Mesenteric fat pad (tissue), 1 donor: Measurements from ENCODE around the gene ID2. TPM values are rescaled to one million over a fixed set of nuclear protein-coding genes. Genes with fewer than 3 reads are reported as not detected.

Experiments
- DNase-seq: peaks from one replicate; pipeline ENCODE4 v3.0.0-alpha.2; 2020; ENCODE audit warnings: low spot score
- total RNA-seq: library from RNA; stranded (reverse); fragmentation: NEBNext Ultra II Directional; extraction: Animal tissue kit (Norgen Biotek cat#: 25700); gene quantifications from one replicate; pipeline ENCODE4 v1.2.1, GENCODE V29; 2021
- donor health status: DM: yes; HTN: yes; CAD: no.

The ID2 gene
- total RNA-seq, 1 donor from 2014 or later: 169 TPM

- DNase-seq: peak; percentile 88
These were observed 1.1 kb downstream of the ID2 start for GRCh38 chr2:8682719-8683667.

GRCh38 chr2:8684540-8684877 lies 2.7 kb downstream of the ID2 start:
- no peak for DNase-seq

- DNase-seq: peak; percentile 91
These were observed 3.2 kb downstream of the ID2 start for GRCh38 chr2:8684878-8685696.

- peak; percentile 96 for DNase-seq
These were observed 4.0 kb downstream of the ID2 start for GRCh38 chr2:8685697-8686358.

- no peak for DNase-seq
These were observed 10.1 kb downstream of the ID2 start for GRCh38 chr2:8691859-8692437.

- DNase-seq: no peak
These were observed 10.9 kb downstream of the ID2 start for GRCh38 chr2:8692783-8693156.

- no peak for DNase-seq
These were observed 11.4 kb downstream of the ID2 start for GRCh38 chr2:8693157-8693821.

GRCh38 chr2:8694737-8695136 lies 12.9 kb downstream of the ID2 start:
- DNase-seq: no peak

- DNase-seq: no peak
These were observed 15.3 kb downstream of the ID2 start for GRCh38 chr2:8697190-8697589.

- no peak for DNase-seq
These were observed 18.0 kb downstream of the ID2 start for GRCh38 chr2:8699839-8700238.

GRCh38 chr2:8701681-8702379 lies 20.0 kb downstream of the ID2 start:
- no peak for DNase-seq

GRCh38 chr2:8704906-8705305 lies 23.1 kb downstream of the ID2 start:
- no peak for DNase-seq

- no peak for DNase-seq
These were observed 27.8 kb downstream of the ID2 start for GRCh38 chr2:8709611-8710010.

- DNase-seq: no peak
These were observed 29.1 kb downstream of the ID2 start for GRCh38 chr2:8710951-8711350.

- no peak for DNase-seq
These were observed 32.4 kb downstream of the ID2 start for GRCh38 chr2:8714283-8714682.

- DNase-seq: no peak
These were observed 33.1 kb downstream of the ID2 start for GRCh38 chr2:8714971-8715370.

- no peak for DNase-seq
These were observed 37.7 kb downstream of the ID2 start for GRCh38 chr2:8719528-8719927.

- DNase-seq: no peak
These were observed 38.9 kb downstream of the ID2 start for GRCh38 chr2:8720741-8721140.

- no peak for DNase-seq
These were observed 39.6 kb downstream of the ID2 start for GRCh38 chr2:8721410-8721809.

GRCh38 chr2:8722986-8723385 lies 41.1 kb downstream of the ID2 start:
- DNase-seq: no peak
